ENCODE data around the gene SCAF4. TPM values are rescaled to one million over a fixed set of nuclear protein-coding genes. Genes with fewer than 3 reads are reported as not detected.

The SCAF4 gene, protein sequence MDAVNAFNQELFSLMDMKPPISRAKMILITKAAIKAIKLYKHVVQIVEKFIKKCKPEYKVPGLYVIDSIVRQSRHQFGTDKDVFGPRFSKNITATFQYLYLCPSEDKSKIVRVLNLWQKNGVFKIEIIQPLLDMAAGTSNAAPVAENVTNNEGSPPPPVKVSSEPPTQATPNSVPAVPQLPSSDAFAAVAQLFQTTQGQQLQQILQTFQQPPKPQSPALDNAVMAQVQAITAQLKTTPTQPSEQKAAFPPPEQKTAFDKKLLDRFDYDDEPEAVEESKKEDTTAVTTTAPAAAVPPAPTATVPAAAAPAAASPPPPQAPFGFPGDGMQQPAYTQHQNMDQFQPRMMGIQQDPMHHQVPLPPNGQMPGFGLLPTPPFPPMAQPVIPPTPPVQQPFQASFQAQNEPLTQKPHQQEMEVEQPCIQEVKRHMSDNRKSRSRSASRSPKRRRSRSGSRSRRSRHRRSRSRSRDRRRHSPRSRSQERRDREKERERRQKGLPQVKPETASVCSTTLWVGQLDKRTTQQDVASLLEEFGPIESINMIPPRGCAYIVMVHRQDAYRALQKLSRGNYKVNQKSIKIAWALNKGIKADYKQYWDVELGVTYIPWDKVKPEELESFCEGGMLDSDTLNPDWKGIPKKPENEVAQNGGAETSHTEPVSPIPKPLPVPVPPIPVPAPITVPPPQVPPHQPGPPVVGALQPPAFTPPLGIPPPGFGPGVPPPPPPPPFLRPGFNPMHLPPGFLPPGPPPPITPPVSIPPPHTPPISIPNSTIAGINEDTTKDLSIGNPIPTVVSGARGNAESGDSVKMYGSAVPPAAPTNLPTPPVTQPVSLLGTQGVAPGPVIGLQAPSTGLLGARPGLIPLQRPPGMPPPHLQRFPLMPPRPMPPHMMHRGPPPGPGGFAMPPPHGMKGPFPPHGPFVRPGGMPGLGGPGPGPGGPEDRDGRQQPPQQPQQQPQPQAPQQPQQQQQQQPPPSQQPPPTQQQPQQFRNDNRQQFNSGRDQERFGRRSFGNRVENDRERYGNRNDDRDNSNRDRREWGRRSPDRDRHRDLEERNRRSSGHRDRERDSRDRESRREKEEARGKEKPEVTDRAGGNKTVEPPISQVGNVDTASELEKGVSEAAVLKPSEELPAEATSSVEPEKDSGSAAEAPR
- total RNA-seq: 32.7 TPM
- long read RNA-seq, full-length matches to known transcripts: 9 of 27 reads
- long read RNA-seq, partial matches to known transcripts: 12 of 27 reads
- long read RNA-seq, other reads (novel, unspliced or antisense): 6 of 27 reads

DNA sequence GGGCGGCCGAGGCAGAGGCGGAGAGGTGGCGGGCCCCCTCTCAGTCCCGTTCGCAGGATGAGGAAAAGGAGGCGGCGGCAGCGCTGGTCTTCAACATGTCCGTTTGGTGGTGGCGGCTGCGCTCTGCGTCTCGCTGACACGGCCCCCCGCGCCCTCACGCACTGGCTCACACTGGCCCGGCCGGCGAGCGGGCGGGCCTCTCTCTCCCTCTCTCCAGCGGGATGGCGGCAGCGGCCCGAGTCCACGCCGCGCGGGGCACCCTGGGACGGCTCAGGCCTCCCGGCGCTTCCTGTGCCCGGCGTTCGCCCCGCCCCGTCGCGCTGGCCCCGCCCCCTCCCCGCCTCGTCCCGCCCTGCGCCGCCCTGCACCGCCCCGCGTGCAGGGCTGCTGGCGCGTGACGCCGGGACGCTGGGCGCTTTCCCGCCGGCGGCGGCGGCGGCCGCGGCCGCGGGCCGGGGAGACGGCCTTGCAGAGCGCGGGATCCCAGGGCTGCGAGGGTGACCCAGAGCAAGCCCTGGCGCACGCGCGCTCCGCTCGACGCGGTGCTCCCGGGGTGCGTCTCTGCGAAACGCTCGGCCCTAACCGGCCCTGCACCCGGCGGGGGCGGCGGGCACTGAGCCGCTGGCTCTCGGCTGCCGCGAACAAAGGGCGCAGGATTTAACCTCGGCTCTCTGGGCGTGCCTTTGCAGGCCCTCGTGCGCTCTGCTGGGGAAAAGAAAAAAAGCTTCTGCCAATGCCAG lies at the start of gene SCAF4:
Gene SCAF4 (minus strand): TSS at position 262 of the 740 bp plus-strand sequence. CDS start 426 bp downstream, outside the sequence.
- Histone ChIP-seq H3K27me3 (no peaks in the 10 kb centered on the region), H3K9me3 (no peaks in the 10 kb centered on the region), H3K27ac (peak within 1 kb of the TSS; percentile 91), H3K4me1 (peaks cover 40% of the 10 kb centered on the region), H3K36me3 (no peaks in the 10 kb centered on the region), H3K4me3 (peak within 1 kb of the TSS; percentile 97)
- intact Hi-C loops (cut with DNase I): no loop called here
- TF ChIP-seq, protein P1, sequence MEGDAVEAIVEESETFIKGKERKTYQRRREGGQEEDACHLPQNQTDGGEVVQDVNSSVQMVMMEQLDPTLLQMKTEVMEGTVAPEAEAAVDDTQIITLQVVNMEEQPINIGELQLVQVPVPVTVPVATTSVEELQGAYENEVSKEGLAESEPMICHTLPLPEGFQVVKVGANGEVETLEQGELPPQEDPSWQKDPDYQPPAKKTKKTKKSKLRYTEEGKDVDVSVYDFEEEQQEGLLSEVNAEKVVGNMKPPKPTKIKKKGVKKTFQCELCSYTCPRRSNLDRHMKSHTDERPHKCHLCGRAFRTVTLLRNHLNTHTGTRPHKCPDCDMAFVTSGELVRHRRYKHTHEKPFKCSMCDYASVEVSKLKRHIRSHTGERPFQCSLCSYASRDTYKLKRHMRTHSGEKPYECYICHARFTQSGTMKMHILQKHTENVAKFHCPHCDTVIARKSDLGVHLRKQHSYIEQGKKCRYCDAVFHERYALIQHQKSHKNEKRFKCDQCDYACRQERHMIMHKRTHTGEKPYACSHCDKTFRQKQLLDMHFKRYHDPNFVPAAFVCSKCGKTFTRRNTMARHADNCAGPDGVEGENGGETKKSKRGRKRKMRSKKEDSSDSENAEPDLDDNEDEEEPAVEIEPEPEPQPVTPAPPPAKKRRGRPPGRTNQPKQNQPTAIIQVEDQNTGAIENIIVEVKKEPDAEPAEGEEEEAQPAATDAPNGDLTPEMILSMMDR (IDR thresholded peaks at IDR 0.05): no peak
- peak; percentile 96 for ATAC-seq
- DNase-seq: peak; percentile 96

DNA sequence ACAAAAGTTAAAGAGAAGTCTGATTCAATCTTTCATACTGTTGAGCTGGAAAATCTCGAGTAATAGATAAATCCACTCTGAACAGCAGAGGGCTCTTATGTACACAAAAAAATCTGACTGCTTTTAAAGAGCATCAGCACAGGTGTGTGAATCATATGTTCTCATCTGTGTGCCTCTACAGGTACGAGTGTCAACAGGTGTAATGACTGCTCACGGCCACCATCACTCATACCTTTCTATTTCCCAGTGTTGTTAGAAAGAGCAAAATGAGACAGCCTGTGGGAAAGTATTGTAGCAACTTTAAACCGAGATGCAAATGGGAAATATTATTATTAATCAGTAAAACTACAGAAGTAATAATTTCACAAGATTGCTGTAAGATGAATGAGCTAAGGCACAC lies 49.0 kb upstream of the SCAF4 start:
- no peak for DNase-seq

DNA sequence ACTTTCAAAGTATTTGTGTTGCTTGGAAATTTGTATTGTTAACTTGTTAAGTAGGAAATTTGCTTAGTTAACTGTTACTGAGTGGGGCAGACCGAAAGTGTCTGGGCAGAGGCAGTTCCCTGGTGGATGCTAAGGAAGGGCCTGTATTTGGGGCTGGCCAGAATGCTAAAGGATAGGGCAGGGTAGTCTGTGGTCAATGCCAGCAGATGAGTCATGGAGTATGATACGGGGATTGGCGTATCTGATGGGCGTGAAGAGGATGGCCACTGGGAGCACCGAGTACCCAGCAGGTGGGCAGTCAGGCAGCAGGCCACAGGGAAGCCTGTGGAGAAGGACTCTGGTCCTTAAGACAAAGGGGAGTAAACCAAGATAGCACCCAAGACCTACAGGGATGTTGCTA lies 46.6 kb upstream of the SCAF4 start:
- no peak for DNase-seq
- no peaks in the 10 kb centered on the region for H3K9me3 ChIP-seq
- no peaks in the 10 kb centered on the region for H3K4me1 ChIP-seq
- H3K27ac ChIP-seq: no peak overlapping the region
- intact Hi-C loops (cut with DNase I): no loop called here
- TF ChIP-seq, protein P1 (IDR thresholded peaks at IDR 0.05): no peak
- H3K4me3 ChIP-seq: no peak overlapping the region
- H3K27me3 ChIP-seq: no peaks in the 10 kb centered on the region
- no peaks in the 10 kb centered on the region for H3K36me3 ChIP-seq
- no peak for ATAC-seq

More for the DNA sequence above, 49.0 kb upstream of the SCAF4 start:
- TF ChIP-seq, protein P1 (IDR thresholded peaks at IDR 0.05): no peak
- peak; percentile 68 for ATAC-seq
- H3K4me1 ChIP-seq: no peaks in the 10 kb centered on the region
- intact Hi-C loops (cut with DNase I): no loop called here
- H3K9me3 ChIP-seq: no peaks in the 10 kb centered on the region
- no peaks in the 10 kb centered on the region for H3K36me3 ChIP-seq
- no peaks in the 10 kb centered on the region for H3K27me3 ChIP-seq
- no peak overlapping the region for H3K4me3 ChIP-seq
- H3K27ac ChIP-seq: no peak overlapping the region

DNA sequence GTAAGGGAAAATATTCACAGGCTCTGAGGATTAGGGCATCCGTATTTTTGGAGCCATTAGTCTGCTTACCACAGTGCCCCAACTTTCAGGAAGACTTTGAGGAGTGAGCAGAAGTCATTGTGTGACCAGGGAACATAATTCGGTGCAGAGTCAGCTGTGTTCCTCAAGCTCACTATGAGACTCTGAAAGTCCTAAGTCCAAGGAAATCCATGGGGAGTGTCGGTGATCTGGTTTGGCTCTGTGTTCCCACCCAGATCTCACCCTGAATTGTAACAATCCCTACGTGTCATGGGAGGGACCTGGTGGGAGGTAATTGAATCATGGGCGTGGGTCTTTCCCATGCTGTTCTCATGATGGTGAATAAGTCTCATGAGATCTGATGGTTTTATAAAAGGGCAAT lies 45.9 kb upstream of the SCAF4 start:
- Histone ChIP-seq H3K27ac (no peak overlapping the region), H3K4me3 (no peak overlapping the region), H3K4me1 (no peaks in the 10 kb centered on the region), H3K9me3 (no peaks in the 10 kb centered on the region), H3K27me3 (no peaks in the 10 kb centered on the region), H3K36me3 (no peaks in the 10 kb centered on the region)
- DNase-seq (no peak), ATAC-seq (no peak)
- TF ChIP-seq, protein P1 (IDR thresholded peaks at IDR 0.05): no peak
- intact Hi-C loops (cut with DNase I): no loop called here

DNA sequence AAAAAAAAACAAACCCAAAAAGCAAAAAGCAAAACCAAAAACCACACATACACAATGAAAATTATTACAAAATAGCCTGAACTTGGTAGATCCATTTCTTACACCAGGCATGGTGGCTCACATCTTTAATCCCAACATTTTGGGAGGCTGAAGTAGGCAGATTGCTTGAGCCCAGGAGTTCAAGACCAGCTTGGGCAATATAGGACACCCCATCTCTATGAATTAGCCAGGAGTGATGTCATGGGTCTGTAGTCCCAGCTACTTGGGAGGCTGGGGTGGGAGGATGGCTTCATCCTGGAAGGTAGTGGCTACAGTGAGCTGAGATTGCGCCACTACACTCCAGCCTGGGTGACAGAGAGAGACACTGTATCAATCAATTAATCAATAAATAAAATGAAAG lies 42.1 kb upstream of the SCAF4 start:
- no peak overlapping the region for H3K27ac ChIP-seq
- TF ChIP-seq, protein P1 (IDR thresholded peaks at IDR 0.05): no peak
- no peaks in the 10 kb centered on the region for H3K4me1 ChIP-seq
- ATAC-seq (no peak), DNase-seq (no peak)
- H3K27me3 ChIP-seq: no peaks in the 10 kb centered on the region
- no peaks in the 10 kb centered on the region for H3K36me3 ChIP-seq
- no peaks in the 10 kb centered on the region for H3K9me3 ChIP-seq
- intact Hi-C loops (cut with DNase I): no loop called here
- H3K4me3 ChIP-seq: no peak overlapping the region

Measured in upper lobe of right lung (tissue), 1 donor.